ENCODE data around the gene RNF157. TPM values are rescaled to one million over a fixed set of nuclear protein-coding genes. Genes with fewer than 3 reads are reported as not detected.

Gene RNF157
- total RNA-seq, 4 donors from 2014 or later = 8.4 to 23.5 (median 17.4) TPM

- DNase-seq (ENCODE audit: low spot score) (no peak), ATAC-seq (ENCODE audit: low FRiP score) (no peak)
- no peak for TF ChIP-seq CTCF (IDR thresholded peaks at IDR 0.05)
These were observed 99.6 kb downstream of the RNF157 start for GRCh38 chr17:76140661-76141211.

GRCh38 chr17:76139801-76140660 lies 100.3 kb downstream of the RNF157 start:
- no peak for TF ChIP-seq CTCF (IDR thresholded peaks at IDR 0.05)
- ATAC-seq (ENCODE audit: low FRiP score) (no peak), DNase-seq (ENCODE audit: low spot score) (no peak)

- ATAC-seq (ENCODE audit: low FRiP score) (no peak), DNase-seq (ENCODE audit: low spot score) (no peak)
- TF ChIP-seq CTCF (IDR thresholded peaks at IDR 0.05) = no peak
These were observed 101.2 kb downstream of the RNF157 start for GRCh38 chr17:76138896-76139752.

- no peak for ATAC-seq (ENCODE audit: low FRiP score)
- DNase-seq (ENCODE audit: low spot score) = no peak
- no peak for TF ChIP-seq CTCF (IDR thresholded peaks at IDR 0.05)
These were observed 101.9 kb downstream of the RNF157 start for GRCh38 chr17:76138234-76138895.

GRCh38 chr17:76137351-76138233 lies 102.7 kb downstream of the RNF157 start:
- no peak for ATAC-seq (ENCODE audit: low FRiP score)
- TF ChIP-seq CTCF (IDR thresholded peaks at IDR 0.05) = no peak

GRCh38 chr17:76137001-76137350 lies 103.3 kb downstream of the RNF157 start:
- no peak for ATAC-seq (ENCODE audit: low FRiP score)
- no peak for TF ChIP-seq CTCF (IDR thresholded peaks at IDR 0.05)
- DNase-seq (ENCODE audit: low spot score) = no peak

More at GRCh38 chr17:76137351-76138233, 102.7 kb downstream of the RNF157 start:
- no peak for DNase-seq (ENCODE audit: low spot score)

All from omental fat pad (tissue), 4 donors.